GM23338 (cell line): ENCODE data around the gene METTL26. TPM values are rescaled to one million over a fixed set of nuclear protein-coding genes. Genes with fewer than 3 reads are reported as not detected.

Experiments used
- ATAC-seq: fragments of 200-7000 bp; cut with Tn5 transposase; 3 replicates; pipeline ENCODE4 v1.9.1; 2020
- DNase-seq: peaks from one replicate; pipeline ENCODE4 v3.0.0-alpha.2; 2015; ENCODE audit warnings: low spot score
- H2AFZ ChIP-seq: fragments of 200-600 bp; sonication (generic); 2 replicates; pipeline ENCODE4 v1.8.0; 2016; ENCODE audit warnings: antibody characterized with exemption, mild to moderate bottlenecking, moderate library complexity
- H3F3A ChIP-seq: fragments of 200-600 bp; sonication (generic); replicated peaks from 2 replicates; pipeline ENCODE4 v1.8.0; 2017; ENCODE audit warnings: antibody characterized with exemption, mixed run types, low read depth
- H3K27ac ChIP-seq: fragments of 200-600 bp; sonication (generic); 2 replicates; pipeline ENCODE4 v1.6.1; 2016; ENCODE audit warnings: low read depth
- H3K27me3 ChIP-seq: fragments of 200-600 bp; sonication (generic); 2 replicates; pipeline ENCODE4 v1.8.0; 2016; ENCODE audit warnings: mild to moderate bottlenecking, mixed run types, moderate library complexity; ENCODE audit not compliant: insufficient read depth
- H3K36me3 ChIP-seq: fragments of 200-600 bp; sonication (generic); 2 replicates; pipeline ENCODE4 v1.8.0; 2016; ENCODE audit warnings: mild to moderate bottlenecking; ENCODE audit not compliant: insufficient read depth
- H3K4me1 ChIP-seq: fragments of 200-600 bp; sonication (generic); 2 replicates; pipeline ENCODE4 v1.8.0; 2016; ENCODE audit warnings: mild to moderate bottlenecking, moderate library complexity; ENCODE audit not compliant: insufficient read depth
- H3K4me2 ChIP-seq: fragments of 200-600 bp; sonication (generic); 2 replicates; pipeline ENCODE4 v1.7.1; 2017; ENCODE audit warnings: mixed run types
- H3K4me3 ChIP-seq: fragments of 200-600 bp; sonication (generic); 2 replicates; pipeline ENCODE4 v1.6.1; 2016; ENCODE audit warnings: mixed run types
- H3K79me2 ChIP-seq: fragments of 200-600 bp; sonication (generic); replicated peaks from 2 replicates; pipeline ENCODE4 v1.8.0; 2017; ENCODE audit warnings: mild to moderate bottlenecking; ENCODE audit not compliant: insufficient read depth
- H3K9me2 ChIP-seq: fragments of 200-600 bp; sonication (generic); 2 replicates; pipeline ENCODE4 v1.8.0; 2017; ENCODE audit not compliant: insufficient read depth
- H4K20me1 ChIP-seq: fragments of 200-600 bp; sonication (generic); replicated peaks from 2 replicates; pipeline ENCODE4 v1.8.0; 2017; ENCODE audit warnings: mild to moderate bottlenecking; ENCODE audit not compliant: insufficient read depth
- H3K27ac Mint-ChIP-seq: 2 replicates; pipeline ENCODE4 v1.8.0; 2020; ENCODE audit warnings: inconsistent platforms, mild to moderate bottlenecking, moderate library complexity, mixed read lengths
- H3K27me3 Mint-ChIP-seq: 3 replicates; pipeline ENCODE4 v1.8.0; 2022; ENCODE audit warnings: low read depth, mild to moderate bottlenecking, moderate library complexity, mixed read lengths, inconsistent platforms; ENCODE audit not compliant: insufficient read depth, poor library complexity
- H3K36me3 Mint-ChIP-seq: 3 replicates; pipeline ENCODE4 v1.8.0; 2021; ENCODE audit warnings: low read depth, mild to moderate bottlenecking, inconsistent platforms, moderate library complexity, mixed read lengths
- H3K4me1 Mint-ChIP-seq: 3 replicates; pipeline ENCODE4 v1.8.0; 2020; ENCODE audit warnings: mild to moderate bottlenecking, inconsistent platforms, mixed read lengths
- H3K4me3 Mint-ChIP-seq: 3 replicates; pipeline ENCODE4 v1.8.0; 2021; ENCODE audit warnings: moderate library complexity, mild to moderate bottlenecking, inconsistent platforms, mixed read lengths
- H3K9me3 Mint-ChIP-seq: 3 replicates; pipeline ENCODE4 v1.8.0; 2020; ENCODE audit warnings: moderate library complexity, mild to moderate bottlenecking, inconsistent platforms, mixed read lengths
- CREB1 ChIP-seq: fragments of 250-450 bp; sonication (Bioruptor Pico); IDR thresholded peaks from 2 replicates; pipeline ENCODE4 v1.5.0; 2020; ENCODE audit warnings: low read depth, mild to moderate bottlenecking, moderate library complexity
- CTCF ChIP-seq, 2 experiments: fragments of 200-600 bp in 1 of 2; sonication (generic) in 1 of 2; conservative IDR thresholded peaks; 2 replicates each; pipeline versions ENCODE4 v1.5.1 to v1.6.1; 2016 to 2017; ENCODE audit warnings: antibody characterized with exemption in 2 of 2, low read depth in 2 of 2, mild to moderate bottlenecking in 2 of 2, moderate library complexity in 1 of 2
- ETS1 ChIP-seq: IDR thresholded peaks from 2 replicates; pipeline ENCODE4 v1.6.1; 2016; ENCODE audit warnings: antibody characterized with exemption
- EZH2 ChIP-seq: fragments of 200-600 bp; sonication (generic); IDR thresholded peaks from one replicate; pipeline ENCODE4 v1.8.0; 2017; ENCODE audit warnings: antibody characterized with exemption, mild to moderate bottlenecking, low read depth; ENCODE audit not compliant: unreplicated experiment
- EZH2phosphoT487 ChIP-seq: fragments of 200-600 bp; sonication (generic); IDR thresholded peaks from one replicate; pipeline ENCODE4 v1.8.1; 2018; ENCODE audit warnings: antibody characterized with exemption; ENCODE audit not compliant: unreplicated experiment
- JUNB ChIP-seq: IDR thresholded peaks from one replicate; pipeline ENCODE4 v1.6.1; 2016; ENCODE audit warnings: antibody characterized with exemption; ENCODE audit not compliant: unreplicated experiment
- NANOG ChIP-seq: IDR thresholded peaks from 2 replicates; pipeline ENCODE4 v1.6.1; 2016; ENCODE audit warnings: antibody characterized with exemption, borderline replicate concordance
- POLR2AphosphoS5 ChIP-seq: IDR thresholded peaks from 2 replicates; pipeline ENCODE4 v1.6.1; 2016; ENCODE audit warnings: antibody characterized with exemption, low read depth
- REST ChIP-seq: IDR thresholded peaks from one replicate; pipeline ENCODE4 v1.6.1; 2018; ENCODE audit warnings: antibody characterized with exemption; ENCODE audit not compliant: unreplicated experiment
- STAT1 ChIP-seq: IDR thresholded peaks from one replicate; pipeline ENCODE4 v1.6.1; 2016; ENCODE audit warnings: antibody characterized with exemption; ENCODE audit not compliant: unreplicated experiment
- ZNF114 ChIP-seq: fragments of 250-450 bp; sonication (Bioruptor Pico); IDR thresholded peaks from 2 replicates; pipeline ENCODE4 v1.5.0; 2020; ENCODE audit warnings: mild to moderate bottlenecking, moderate library complexity
- ZNF331 ChIP-seq: fragments of 250-450 bp; sonication (Bioruptor Pico); IDR thresholded peaks from 2 replicates; pipeline ENCODE4 v1.5.0; 2020; ENCODE audit warnings: low read depth, mild to moderate bottlenecking, moderate library complexity
- ZNF462 ChIP-seq: fragments of 250-450 bp; sonication (Bioruptor Pico); IDR thresholded peaks from 2 replicates; pipeline ENCODE4 v1.5.0; 2020; ENCODE audit warnings: mild to moderate bottlenecking, moderate library complexity
- polyA plus RNA-seq: library from polyadenylated mRNA; unstranded; fragments of >200 nt; fragmentation: Nextera tagmentation; extraction: Ambion mirVana; gene quantifications from 2 replicates; pipeline ENCODE4 v1.2.1, GENCODE V29; 2016
- total RNA-seq: library from RNA; depleted of rRNA; stranded (reverse); fragments of >200 nt; shearing (Covaris generic); gene quantifications from 2 replicates; pipeline ENCODE4 v1.2.3, GENCODE V29; 2014

METTL26 gene
- total and polyA plus RNA-seq, 2 experiments from 2014 or later, result 153 to 223 TPM

- no peak overlapping the region for H3K27ac ChIP-seq
- H3K27me3 Mint-ChIP-seq, result peaks cover 14% of the 10 kb centered on the region
- no peak overlapping the region for H3K4me3 ChIP-seq
- peaks cover 13% of the 10 kb centered on the region; the same call in 2 of the 3 replicates for H3K36me3 Mint-ChIP-seq
- TF ChIP-seq CREB1 (CRISPR knock-in tag) (no peak), EZH2phosphoT487 (no peak), NANOG (no peak), ZNF114 (no peak), ETS1 (no peak), POLR2AphosphoS5 (no peak), REST (no peak), EZH2 (no peak), ZNF462 (no peak), ZNF331 (no peak), STAT1 (no peak), CTCF (conservative IDR thresholded peaks at IDR 0.05; ENCODE audit: low read depth in 2 of 2) (no peak), JUNB (no peak)
- H3K9me2 ChIP-seq, result no peaks in the 10 kb centered on the region
- DNase-seq (no peak), ATAC-seq (no peak)
- no peak overlapping the region for H2AFZ ChIP-seq
- H3F3A ChIP-seq, result peaks cover 4% of the 10 kb centered on the region
- H3K27me3 ChIP-seq, result no peaks in the 10 kb centered on the region
- peaks cover 3% of the 10 kb centered on the region; the same call in 2 of the 3 replicates for H3K4me1 Mint-ChIP-seq
- no peaks in the 10 kb centered on the region for H3K4me1 ChIP-seq
- H3K36me3 ChIP-seq, result no peaks in the 10 kb centered on the region
- H3K4me3 Mint-ChIP-seq, result no peak overlapping the region
- no peaks in the 10 kb centered on the region for H3K79me2 ChIP-seq
- peaks cover 11% of the 10 kb centered on the region for H3K9me3 Mint-ChIP-seq
- H3K27ac Mint-ChIP-seq, result no peak overlapping the region
- H3K4me2 ChIP-seq, result no peak overlapping the region
- no peaks in the 10 kb centered on the region; the same call in none of the 2 replicates for H4K20me1 ChIP-seq
Measured at GRCh38 chr16:615122-615521, 21.0 kb downstream of the METTL26 start.
